Amygdala (tissue), 56 donors: ENCODE data around the gene TNN.

Experiments used
- DNase-seq, 56 donors: peaks; one replicate each; lab custom pipeline; 2025; lab: John Stamatoyannopoulos, UW

Gene TNN

GRCh38 chr1:175137369-175137768, 69.7 kb downstream of the TNN start:
- DNase-seq = no peak

DNA sequence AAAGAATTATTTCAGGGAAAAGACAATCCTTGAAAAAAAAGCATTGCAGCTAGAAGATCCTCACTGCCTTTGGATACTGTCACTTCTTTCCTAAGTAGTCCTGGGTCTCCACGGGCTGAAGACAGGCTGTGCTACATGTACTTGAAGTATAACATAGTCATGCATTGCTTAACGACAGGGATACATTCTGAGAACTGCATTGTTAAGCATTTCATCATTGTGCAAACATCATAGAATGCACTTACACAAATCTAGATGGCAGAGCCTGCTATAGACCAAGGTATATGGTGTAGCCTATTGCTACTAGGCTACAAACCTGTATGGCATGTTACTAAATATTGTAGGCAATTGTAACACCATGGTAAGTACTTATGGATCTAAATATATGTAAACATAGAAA, 70.9 kb downstream of the TNN start:
- DNase-seq = no peak

GRCh38 chr1:175145899-175146528, 78.4 kb downstream of the TNN start:
- DNase-seq = no peak

DNA sequence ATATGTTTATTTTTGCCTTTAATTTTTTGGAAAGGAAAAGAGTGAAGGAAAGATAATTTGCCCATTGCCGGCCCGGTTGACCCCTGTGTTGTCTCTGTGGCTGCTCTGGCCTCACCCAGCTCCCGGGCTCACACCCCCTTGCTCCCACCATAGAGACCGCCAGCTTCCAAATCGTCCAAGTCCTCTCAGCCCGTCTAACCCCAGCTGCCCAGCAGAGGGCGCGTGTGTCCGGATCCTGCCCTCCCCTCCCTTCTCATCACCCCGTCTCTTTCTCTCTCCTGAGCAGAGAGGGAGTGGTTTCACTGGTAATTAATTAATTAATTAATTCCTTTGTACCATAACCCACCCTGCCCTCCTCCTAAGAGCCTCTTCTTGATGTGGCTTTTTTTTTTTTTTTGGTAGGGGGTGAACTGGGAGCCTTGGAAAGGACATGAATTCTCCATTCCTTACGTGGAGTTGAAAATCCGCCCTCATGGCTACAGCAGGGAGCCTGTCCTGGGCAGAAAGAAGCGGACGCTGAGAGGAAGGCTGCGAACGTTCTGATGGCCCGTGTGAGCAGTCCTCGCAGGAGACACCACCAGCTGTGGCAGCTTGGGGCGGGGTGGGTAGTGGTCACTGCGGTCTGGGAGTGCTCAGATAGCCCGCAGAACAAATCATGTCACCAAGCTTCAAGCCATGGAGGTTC, 79.0 kb downstream of the TNN start:
- DNase-seq = peak in 28 of 56 donors; percentile 1 to 70 (median 11)

DNA sequence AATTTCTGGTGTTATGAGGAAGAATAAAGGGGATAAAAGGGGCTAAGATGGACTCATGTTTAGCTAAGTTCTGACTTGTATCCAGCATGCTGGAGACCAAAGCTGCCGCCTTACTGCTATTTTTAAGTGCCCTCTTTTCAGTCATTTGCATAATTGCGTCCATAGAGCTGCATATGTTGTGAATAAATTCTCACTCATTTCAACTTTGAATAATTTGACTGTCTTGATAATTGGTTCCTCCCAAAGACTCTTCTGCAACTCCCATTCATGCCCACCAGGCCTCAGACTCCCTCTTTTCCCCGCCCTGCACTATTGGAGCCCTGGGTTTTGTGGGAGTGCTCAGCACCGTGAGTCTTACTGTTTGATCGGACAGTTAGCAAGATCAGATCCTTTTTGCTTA, 79.9 kb downstream of the TNN start:
- no peak for DNase-seq

GRCh38 chr1:175148068-175148467, 80.4 kb downstream of the TNN start:
- no peak for DNase-seq

DNA sequence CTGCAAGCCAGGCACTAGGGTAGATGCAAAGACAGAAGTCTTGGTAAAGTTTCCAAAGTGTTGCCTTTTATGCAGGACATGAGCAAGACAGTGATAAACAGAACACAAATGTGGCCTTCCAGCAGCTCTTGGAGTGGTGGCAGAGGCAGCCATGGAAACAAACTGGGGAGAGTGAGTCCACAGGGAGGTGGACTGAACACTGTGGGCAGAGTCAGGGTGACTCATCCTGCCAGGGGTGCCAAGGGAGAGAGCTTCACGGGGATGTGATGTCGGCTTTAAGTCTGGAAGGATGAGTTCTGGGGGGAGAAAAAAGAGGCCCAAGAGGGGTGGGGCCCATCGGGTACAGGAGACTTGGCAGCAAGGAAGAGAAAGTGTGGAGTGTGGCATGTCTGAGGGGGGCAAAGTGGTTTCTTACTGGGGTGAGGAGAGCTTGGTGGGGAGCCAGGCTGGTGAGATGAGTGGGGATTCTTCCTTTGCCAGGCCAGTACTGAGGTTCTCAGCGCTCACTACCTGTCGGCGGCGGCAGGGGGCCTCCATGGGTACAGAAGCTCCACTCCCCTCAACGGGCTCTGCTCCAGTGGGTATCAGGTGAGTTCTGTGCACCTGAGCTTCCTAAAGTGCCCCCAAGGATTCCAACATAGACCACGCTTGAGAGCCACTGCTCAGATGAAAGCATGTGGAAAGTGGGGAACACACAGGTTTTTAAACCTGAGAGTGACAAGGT, 83.1 kb downstream of the TNN start:
- DNase-seq = peak in 1 of 56 donors; percentile 16

- peak in 41 of 56 donors; percentile 2 to 71 (median 24) for DNase-seq
These were observed 84.5 kb downstream of the TNN start for GRCh38 chr1:175152006-175152652.

- peak in 40 of 56 donors; percentile 1 to 69 (median 20) for DNase-seq
These were observed 87.2 kb downstream of the TNN start for GRCh38 chr1:175154629-175155472.

GRCh38 chr1:175155473-175155856, 87.8 kb downstream of the TNN start:
- DNase-seq = no peak

- DNase-seq = no peak
These were observed 88.3 kb downstream of the TNN start for GRCh38 chr1:175155936-175156335.

GRCh38 chr1:175157200-175157599, 89.6 kb downstream of the TNN start:
- DNase-seq = no peak

- peak in 4 of 56 donors; percentile 2 to 6 (median 2) for DNase-seq
These were observed 90.5 kb downstream of the TNN start for GRCh38 chr1:175158170-175158591.

DNA sequence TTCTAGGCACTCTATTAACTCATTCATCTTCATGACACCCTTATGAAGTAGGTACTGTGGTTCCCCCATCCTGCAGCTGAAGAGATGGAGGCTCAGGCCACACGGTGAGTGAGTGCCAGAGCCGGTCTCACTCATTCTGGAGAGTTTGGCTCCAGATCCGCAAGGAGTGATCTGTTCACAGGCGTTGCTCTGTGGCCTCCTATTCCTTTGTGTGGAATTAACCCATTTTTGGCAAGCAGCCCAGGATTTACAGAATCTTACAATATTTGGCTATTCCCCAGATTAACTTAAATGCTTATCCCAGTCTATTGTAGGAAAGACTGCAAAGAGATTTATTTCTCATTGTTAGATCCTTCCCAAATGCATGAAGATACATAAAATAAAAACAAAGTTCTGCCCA, 95.3 kb downstream of the TNN start:
- no peak for DNase-seq

- DNase-seq = no peak
These were observed 96.1 kb downstream of the TNN start for GRCh38 chr1:175163702-175164101.

DNA sequence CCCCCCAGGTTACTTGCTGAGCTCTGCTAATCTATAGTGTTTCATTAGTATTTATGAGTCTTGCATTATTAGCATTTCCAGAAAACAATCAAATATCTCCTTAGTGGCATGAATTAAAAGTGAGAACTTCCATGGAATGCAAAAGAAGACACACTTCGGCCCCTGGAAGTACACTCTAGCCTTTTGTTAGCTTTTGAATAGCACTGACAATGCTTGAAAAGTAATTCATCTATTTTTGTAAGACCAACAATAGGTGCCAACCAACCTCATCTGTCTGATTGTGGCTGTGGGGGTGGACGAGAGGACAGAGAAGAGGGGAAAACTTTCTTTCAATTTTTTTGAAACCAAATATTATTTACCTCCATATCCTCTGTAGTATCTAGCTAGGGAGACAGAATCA, 97.1 kb downstream of the TNN start:
- no peak for DNase-seq

DNA sequence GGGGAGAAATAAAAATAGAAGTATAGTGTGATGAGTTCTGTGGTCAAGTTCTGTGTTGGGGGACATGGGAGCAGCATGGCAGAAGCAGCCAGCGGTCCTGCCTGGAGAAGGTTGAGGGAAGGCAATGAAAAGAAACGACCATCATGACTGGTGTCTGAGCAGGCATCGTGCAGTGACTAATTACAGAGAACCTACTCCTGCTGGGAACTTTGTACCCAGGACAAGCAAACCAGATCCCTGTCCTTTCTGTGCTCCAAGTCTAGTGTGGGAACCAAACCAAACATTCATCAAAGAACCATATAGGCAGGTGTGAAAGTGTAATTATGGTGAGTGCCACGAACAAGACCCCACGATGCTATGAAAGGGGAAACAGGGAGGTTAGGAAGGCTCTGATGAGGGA, 99.1 kb downstream of the TNN start:
- DNase-seq = no peak

GRCh38 chr1:175167861-175168260, 100.2 kb downstream of the TNN start:
- no peak for DNase-seq

DNA sequence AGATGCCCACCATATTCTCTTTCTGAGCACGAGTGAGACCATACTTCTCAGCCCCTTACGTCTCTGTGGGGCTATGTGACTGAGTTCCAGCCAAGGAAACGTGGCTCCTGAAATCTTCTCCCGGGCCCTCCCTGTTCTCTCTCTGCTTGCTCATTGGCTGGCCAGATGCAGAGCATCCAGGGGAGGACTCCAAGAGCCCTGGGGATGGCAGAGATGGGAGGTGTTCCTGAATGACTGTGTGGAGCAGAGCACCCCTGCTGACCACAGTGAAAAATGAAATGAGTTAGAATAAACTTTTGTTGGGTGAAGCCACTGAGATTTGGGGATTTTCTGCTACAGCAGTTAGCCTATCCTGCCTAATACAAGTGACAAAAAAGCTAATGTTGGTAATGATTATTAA, 101.1 kb downstream of the TNN start:
- DNase-seq = no peak

DNA sequence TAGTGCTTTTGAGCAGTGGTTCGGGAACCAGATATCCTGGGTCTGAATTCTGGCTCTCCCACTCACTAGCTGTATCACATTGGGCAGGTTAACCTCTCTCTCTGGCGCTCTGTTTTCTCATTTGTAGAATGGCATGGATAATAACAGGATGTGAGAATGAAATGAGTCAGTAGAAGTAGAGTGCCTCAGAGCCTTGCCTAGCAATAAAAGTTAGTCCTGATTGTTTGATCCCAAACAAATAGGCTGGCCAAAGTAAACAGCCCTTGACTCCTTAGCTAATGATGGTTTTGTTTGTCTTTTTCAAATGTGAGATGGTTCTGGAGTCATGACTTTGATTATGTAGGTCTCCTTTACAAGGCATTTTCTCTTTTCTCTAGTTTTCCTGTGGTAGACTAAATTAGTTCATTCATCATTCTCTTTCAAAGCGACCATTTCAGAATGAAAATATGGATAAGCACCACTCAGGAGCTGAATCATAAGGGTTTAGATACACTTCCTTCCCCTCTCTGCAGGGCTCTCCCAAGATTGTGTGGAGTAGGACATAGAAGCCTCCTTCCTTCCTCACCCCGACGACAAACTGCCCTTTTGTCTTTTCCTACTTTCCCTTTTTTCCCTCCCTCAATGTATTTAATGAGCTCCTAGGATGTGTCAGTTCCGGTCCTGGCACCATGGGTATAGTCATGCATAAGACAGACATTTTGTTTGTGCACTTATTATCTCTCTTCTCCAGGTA, 101.8 kb downstream of the TNN start:
- no peak for DNase-seq
